SH-SY5Y (cell line): ENCODE results near the gene MYO7B.

Experiments
- GATA2 ChIP-seq: IDR thresholded peaks from 2 replicates; pipeline ENCODE4 v1.6.1; 2011; ENCODE audit warnings: mild to moderate bottlenecking, low read depth, low read length
- GATA3 ChIP-seq: IDR thresholded peaks from 2 replicates; pipeline ENCODE4 v1.6.1; 2011; ENCODE audit warnings: low read depth, mild to moderate bottlenecking, low read length, moderate library complexity

Gene MYO7B

GRCh38 chr2:127561371-127561770 lies 25.9 kb downstream of the MYO7B start:
- TF ChIP-seq GATA3 (no peak), GATA2 (no peak)

- TF ChIP-seq GATA3 (no peak), GATA2 (no peak)
These were observed 27.5 kb downstream of the MYO7B start for GRCh38 chr2:127562936-127563335.

- TF ChIP-seq GATA2 = no peak
- TF ChIP-seq GATA3 = no peak
These were observed 28.3 kb downstream of the MYO7B start for GRCh38 chr2:127563458-127564428.

GRCh38 chr2:127564429-127565260 lies 29.2 kb downstream of the MYO7B start:
- TF ChIP-seq GATA3 = no peak
- TF ChIP-seq GATA2 = no peak

- TF ChIP-seq GATA3 (no peak), GATA2 (no peak)
These were observed 30.0 kb downstream of the MYO7B start for GRCh38 chr2:127565261-127566138.

GRCh38 chr2:127566139-127566417 lies 30.6 kb downstream of the MYO7B start:
- no peak for TF ChIP-seq GATA3
- no peak for TF ChIP-seq GATA2

GRCh38 chr2:127566576-127566975 lies 31.1 kb downstream of the MYO7B start:
- TF ChIP-seq GATA3 = no peak
- TF ChIP-seq GATA2 = no peak

- no peak for TF ChIP-seq GATA2
These were observed 31.9 kb downstream of the MYO7B start for GRCh38 chr2:127567351-127567854.

- TF ChIP-seq GATA3 (no peak), GATA2 (no peak)
These were observed 32.6 kb downstream of the MYO7B start for GRCh38 chr2:127568128-127568527.

- TF ChIP-seq GATA3 (no peak), GATA2 (no peak)
These were observed 34.2 kb downstream of the MYO7B start for GRCh38 chr2:127569666-127570065.

GRCh38 chr2:127570282-127571250 lies 35.1 kb downstream of the MYO7B start:
- no peak for TF ChIP-seq GATA3

GRCh38 chr2:127572841-127573240 lies 37.4 kb downstream of the MYO7B start:
- TF ChIP-seq GATA2 (no peak), GATA3 (no peak)

- TF ChIP-seq GATA2 = no peak
- TF ChIP-seq GATA3 = no peak
These were observed 37.8 kb downstream of the MYO7B start for GRCh38 chr2:127573298-127573697.
